Left kidney (tissue), 2 donors: ENCODE results near the gene HIRA. TPM values are rescaled to one million over a fixed set of nuclear protein-coding genes. Genes with fewer than 3 reads are reported as not detected.
"Not testable (repeated sequence)": the region's sequence is repeated elsewhere in the genome, so short reads cannot be mapped to it uniquely, and the experiment has no call there.

Experiments used
- DNase-seq: peaks from one replicate; pipeline ENCODE4 v3.0.0-alpha.2; 2013
- polyA plus RNA-seq: library from polyadenylated mRNA; unstranded; fragments of 120-200 nt; gene quantifications from one replicate; pipeline ENCODE4 v1.2.1, GENCODE V29; 2013; ENCODE audit not compliant: insufficient read length

Gene HIRA
- polyA plus RNA-seq, 1 donor: 34.6 TPM

DNA sequence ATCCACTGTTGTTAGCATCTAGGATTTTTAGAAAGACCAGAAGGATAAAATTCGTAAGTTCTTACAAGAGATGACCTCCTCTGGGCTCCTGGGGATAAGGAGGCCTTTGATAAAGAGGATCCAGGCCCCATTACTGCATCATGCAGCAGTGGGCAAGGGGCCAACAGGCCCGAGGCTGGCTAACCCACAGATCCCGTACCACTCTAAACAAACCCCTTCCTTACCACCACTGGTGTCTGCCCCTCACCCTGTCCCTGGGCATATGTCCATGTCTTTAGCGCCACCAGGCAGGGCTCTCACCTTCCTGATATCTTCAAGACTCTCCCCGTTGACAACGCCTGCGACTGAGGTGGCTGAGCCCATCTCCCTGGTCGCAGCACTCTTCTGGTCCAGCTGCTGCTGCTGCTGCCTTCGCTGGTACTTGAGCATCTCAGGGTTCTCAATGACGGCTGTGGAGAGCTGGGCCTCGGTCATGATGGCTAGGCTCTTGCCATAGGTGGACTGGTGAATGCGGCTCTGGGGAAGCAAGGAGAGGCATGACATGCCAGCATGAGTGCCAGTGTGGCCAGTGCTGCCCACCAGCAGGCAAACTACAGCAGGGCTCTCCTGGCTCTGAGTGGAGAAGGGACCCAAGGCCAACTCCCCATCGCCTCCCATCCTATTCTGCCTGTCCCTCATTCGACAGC lies 46.2 kb downstream of the HIRA start:
- DNase-seq: no peak

DNA sequence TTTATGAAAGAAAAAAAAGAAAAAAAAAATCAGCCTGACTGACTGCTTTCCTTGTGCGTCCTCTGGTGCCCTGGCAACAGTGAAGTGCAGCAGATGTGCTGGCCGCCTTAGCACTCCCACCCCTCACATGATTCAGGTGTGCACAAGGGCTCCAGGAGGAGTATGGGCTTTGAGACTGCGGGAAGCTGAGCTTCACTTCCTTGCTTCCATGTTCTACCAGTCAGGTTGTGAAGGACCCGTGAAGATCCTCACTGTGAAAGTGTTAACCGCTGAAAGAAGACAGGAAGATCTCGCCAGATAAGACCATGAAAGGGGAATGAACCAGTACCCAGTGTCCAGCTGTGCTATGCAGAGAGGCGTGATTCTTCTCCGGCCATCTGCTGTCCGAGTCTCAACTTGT lies 48.2 kb downstream of the HIRA start:
- DNase-seq: no peak

DNA sequence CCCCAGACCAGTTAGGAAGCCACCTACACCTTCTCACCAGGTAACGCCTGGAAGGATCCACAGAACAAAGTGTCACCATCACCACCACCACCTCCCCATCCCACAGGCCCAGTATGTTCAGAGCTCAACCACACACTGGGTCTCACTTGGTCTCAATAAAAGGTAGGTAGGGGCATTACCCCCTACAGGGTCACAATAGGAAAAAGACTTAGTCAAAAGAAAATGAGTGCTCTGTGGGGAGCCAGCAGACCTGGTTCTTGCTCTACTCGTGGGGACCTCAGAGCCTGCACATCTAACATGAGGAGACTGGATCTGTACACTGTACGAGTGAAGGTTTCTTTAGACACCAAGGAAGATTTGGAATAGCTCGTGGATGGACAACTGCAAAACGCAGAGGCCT lies 49.3 kb downstream of the HIRA start:
- DNase-seq: no peak

- no peak for DNase-seq
These were observed 53.2 kb downstream of the HIRA start for GRCh38 chr22:19378344-19378674.

DNA sequence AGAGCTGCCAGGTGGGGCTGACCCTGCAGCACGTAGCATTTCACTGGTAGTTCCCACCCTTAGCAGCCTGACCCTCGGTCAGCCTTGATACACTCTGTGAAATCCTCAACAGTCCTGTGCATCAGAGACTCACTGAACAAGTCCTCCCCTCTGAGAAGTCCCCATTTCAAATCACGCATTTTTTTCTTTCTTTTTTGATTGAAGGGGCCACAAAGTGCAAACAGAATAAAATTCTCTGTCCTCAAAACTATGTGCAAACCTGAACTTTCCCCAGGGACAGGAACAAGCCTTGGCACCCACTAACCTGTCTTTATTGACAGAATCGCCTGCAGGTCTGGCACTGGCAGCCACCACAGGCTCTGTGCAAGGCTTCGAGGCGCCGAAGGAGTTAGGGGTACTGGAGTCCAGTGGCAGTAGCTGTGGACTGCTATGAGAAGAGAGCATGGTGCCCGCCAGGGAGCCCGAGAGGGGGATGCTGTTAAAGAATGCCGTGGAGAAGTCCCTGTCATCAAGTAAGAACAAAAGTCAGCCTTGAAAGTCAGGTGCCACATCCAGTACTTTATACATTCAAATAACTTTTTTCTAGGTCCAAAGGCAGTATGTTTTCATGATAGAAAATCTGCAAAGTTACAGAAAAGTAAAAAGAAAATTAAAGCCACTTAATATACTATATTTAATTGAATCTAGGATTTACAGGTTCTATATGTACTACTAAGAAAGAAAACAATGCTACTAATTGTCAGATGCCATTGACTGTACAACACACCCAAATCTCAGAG lies 53.8 kb downstream of the HIRA start:
- no peak for DNase-seq

- no peak for DNase-seq
These were observed 54.6 kb downstream of the HIRA start for GRCh38 chr22:19376971-19377370.

DNA sequence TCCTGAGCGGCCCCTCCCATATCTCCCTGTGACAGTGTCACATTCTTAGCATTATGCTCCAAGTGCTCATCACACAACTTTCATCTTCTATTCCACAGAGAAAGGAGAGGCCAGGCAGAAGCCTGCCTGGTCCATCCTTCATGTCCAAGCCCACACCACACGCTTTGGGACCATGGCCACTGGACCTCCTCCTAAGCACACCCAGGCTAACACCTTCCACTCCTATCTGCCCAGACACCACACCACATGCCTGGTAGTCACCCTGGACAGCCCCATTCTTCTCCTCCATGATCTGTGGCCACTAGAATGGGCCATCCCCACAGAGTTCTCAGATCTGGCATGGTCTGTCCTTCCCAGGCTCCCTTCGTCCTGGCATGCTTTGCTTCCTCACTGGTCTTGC lies 55.3 kb downstream of the HIRA start:
- DNase-seq: no peak

GRCh38 chr22:19375435-19375834 lies 56.1 kb downstream of the HIRA start:
- no peak for DNase-seq

GRCh38 chr22:19374410-19374809 lies 57.1 kb downstream of the HIRA start:
- DNase-seq: no peak

- no peak for DNase-seq
These were observed 58.1 kb downstream of the HIRA start for GRCh38 chr22:19373450-19373849.

- no peak for DNase-seq
These were observed 59.6 kb downstream of the HIRA start for GRCh38 chr22:19371893-19372292.

DNA sequence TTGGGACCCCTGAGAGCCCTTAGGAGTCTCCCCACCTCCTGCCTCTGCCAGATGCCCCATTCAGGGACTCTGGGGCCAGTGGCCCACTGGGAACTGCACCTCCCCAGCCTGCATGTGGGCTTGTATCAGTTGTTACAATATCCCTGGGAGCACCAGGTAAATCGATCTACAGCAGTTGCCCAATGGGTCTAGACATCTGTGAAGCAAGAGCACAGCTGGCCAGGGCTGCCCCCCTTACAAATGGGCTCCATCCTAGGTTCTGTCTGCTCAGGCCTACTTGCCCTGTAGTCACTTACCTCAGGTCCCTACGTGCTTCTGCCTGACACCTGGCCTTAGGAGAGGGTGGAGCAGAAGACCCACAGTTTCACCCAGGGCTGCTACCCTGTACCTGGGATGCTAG lies 62.7 kb downstream of the HIRA start:
- no peak for DNase-seq

DNA sequence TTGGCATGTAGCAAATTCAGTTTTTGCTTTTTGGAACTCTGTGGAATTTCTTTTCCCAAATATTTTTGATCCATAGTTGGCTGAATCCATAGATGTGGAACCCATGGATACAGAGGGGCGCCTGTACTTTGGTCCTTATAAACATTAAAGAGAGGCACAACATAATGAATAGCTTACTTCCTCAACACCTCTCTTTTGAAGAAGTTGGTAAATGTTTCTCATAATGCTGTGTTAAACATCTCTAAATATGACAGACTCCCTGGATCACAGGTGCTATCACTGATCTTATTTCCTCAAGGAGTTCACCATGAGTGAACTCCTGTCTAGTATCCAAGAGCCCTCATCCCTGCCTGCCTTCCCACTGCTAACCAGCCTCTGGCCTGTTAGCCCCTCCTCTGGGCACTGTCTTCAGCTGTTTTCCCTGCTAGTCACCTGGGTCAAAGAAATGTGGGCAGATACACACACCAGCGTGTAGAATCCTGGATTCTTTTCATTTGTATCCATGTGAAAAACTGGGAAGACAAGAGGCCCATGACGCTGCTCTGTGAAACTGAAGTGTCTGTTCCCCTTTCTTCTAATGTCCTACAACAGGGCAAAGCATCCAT lies 63.7 kb downstream of the HIRA start:
- DNase-seq: no peak

DNA sequence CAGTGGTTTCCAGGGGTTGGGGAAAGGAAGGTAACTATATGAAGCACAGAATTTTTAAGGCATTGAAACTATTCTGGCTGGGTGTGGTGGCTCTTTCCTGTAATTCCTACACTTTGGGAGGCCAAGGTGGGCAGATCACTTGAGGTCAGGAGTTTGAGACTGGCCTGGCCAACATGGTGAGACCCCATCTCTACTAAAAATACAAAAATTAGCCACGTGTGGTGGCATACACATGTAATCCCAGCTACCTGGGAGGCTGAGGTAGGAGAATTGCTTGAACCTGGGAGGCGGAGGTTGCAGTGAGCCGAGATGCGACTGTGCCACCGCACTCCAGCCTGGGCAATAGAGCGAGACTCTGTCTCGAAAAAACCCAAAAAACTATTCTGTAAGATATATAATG lies 68.0 kb downstream of the HIRA start:
- not testable (repeated sequence) for DNase-seq

DNA sequence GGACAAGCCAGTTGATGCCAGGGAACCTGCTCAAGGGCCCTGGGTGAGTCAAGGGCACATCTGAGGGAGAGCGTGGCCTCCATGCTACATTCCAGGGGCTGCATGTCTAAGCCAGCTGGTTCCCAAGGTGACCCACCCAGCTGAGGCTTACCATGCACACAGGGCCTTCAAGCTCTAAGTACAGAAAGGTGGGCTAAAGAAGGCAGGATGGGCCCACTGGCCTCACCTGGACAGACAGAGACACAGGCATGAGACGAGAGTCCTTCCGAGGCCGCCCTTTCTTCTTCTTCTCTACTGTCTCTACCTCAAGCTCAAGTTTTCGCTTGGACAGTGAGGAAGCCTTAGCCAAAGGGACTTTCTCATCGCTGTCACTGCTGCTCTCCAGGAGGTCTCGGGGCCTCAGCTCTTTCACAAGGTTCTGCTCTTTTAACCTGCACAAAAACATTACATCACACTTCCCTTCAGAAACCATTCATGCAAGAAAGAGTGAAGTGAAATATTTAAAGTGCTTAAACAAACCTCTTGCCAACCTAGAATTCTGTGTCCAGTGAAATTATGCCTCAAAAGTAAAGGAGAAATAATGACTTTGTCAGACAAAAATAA lies 69.9 kb downstream of the HIRA start:
- no peak for DNase-seq

GRCh38 chr22:19360862-19361261 lies 70.7 kb downstream of the HIRA start:
- DNase-seq: no peak

DNA sequence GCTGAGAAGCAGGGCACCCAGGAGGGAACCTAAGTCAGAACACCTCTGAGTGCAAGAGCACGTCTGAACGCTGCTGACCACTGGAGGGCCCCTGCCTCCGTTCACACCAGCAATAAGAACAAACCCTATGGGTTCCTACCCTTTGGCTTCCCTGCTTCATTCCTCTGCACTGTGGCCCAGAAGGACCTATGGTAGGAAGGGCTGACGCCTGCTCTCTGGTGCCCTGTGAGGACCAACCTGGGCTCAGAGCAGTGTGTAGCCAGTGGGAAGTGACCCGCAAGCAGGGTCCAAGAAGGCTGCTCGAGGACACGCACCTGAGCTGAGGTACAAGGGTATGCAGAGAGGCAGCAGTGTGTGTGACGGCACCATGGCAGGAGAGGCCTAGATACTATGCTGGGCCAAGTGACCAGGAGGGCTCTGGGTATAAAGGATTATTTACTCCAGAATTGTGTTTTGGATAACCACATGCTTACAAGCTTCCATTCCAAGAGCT lies 71.2 kb downstream of the HIRA start:
- DNase-seq: no peak

GRCh38 chr22:19359554-19360299 lies 71.8 kb downstream of the HIRA start:
- DNase-seq: no peak

- no peak for DNase-seq
These were observed 72.6 kb downstream of the HIRA start for GRCh38 chr22:19358703-19359553.

DNA sequence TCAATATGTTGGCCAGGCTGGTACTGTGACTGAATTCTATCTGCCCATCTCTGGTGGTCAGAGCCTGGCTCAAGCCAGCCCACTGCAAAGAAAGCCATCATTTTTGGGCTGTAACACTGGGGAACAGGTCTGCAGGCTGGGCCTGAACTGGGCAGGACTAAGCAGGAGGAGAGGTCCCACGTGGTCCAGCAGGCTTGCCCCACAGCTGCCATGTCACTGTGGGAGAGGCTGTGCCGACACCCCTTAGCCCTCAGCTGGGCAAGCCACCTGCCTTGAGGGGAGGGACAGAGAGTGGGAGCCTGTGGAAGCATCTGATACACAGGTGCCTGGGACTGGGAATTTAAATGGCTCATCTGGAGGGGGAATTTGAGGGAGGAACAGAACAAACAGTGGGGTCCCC lies 73.3 kb downstream of the HIRA start:
- no peak for DNase-seq
